Natural killer cell treated with Interleukin-12 subunit alpha and Interleukin-12 subunit beta and Interleukin-15 and Interleukin-18, amount 100 ng/mL, for 72 hours (primary cell): Measurements from ENCODE around the gene NEUROG1. TPM values are rescaled to one million over a fixed set of nuclear protein-coding genes. Genes with fewer than 3 reads are reported as not detected.

ENCODE experiments used
- ATAC-seq, 2 donors: fragments of 150-1000 bp; cut with Tn5 transposase in 1 of 2; sonication (Bioruptor Pico), chemical (Tn5 transposase) in 1 of 2; 2 replicates each; pipeline ENCODE4 v1.10.0; 2021
- DNase-seq: peaks from one replicate; pipeline ENCODE4 v3.0.0; 2022; ENCODE audit warnings: low spot score
- H3K27ac Mint-ChIP-seq, 2 donors: 1 replicate in 1 of 2; 2 replicates in 1 of 2; pipeline ENCODE4 v1.8.0; 2022; ENCODE audit warnings: mixed read lengths in 2 of 2, mild to moderate bottlenecking in 1 of 2, moderate library complexity in 1 of 2
- H3K27me3 Mint-ChIP-seq, 2 donors: 1 replicate in 1 of 2; 2 replicates in 1 of 2; pipeline ENCODE4 v1.8.0; 2022; ENCODE audit warnings: mixed read lengths in 2 of 2
- H3K36me3 Mint-ChIP-seq: one replicate; pipeline ENCODE4 v1.8.0; 2022; ENCODE audit warnings: mixed read lengths
- H3K4me1 Mint-ChIP-seq, 2 donors: 1 replicate in 1 of 2; 2 replicates in 1 of 2; pipeline ENCODE4 v1.8.0; 2022; ENCODE audit warnings: low read depth in 2 of 2, mixed read lengths in 2 of 2, mild to moderate bottlenecking in 1 of 2
- H3K4me3 Mint-ChIP-seq: one replicate; pipeline ENCODE4 v1.8.0; 2022; ENCODE audit warnings: mixed read lengths
- H3K9me3 Mint-ChIP-seq: 2 replicates; pipeline ENCODE4 v1.8.0; 2022; ENCODE audit warnings: mixed read lengths
- total RNA-seq, 2 donors: library from RNA; stranded (reverse); gene quantifications; one replicate each; pipeline ENCODE4 v1.2.3, GENCODE V29; 2022

NEUROG1 gene
- total RNA-seq, 2 donors from 2014 or later = not detected

DNA sequence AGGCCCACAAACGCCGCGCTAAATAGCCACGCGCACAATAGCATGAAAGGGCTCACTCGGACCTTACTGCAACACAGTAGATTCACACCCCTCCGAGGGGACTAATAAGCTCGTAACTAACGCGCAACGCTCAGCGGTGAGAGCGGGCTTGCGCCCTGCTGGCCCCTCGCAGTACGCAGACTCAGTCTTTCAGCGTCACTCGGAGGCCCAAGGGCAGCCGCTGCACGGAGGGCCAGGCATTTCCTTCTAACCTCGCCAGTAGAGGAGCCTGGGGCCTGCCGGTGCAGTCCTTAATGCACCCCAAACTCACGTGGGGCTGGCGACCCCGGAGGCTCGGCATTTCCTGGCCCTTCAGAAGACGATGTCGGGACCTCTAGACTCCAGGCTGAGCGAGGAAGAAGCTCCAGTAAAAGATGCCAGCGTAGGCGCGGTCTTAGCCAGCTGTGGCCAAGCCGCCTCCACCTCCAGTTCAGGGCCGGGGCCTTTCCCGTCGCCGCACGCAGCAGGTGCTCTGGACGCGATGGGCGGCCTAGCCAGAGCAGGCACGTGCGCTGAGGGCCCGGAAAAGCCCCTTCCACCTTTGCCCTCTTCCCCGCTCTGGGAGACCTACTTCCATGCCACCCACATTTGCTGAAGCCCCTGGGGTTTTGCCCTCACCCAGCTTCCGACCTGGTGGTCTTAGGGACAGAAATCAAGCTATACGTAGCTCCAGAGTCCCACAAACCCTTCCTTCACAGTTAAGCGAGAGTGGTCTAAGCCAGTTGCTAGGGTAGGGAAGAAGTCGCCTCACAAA lies 45.3 kb downstream of the NEUROG1 start:
- ATAC-seq (no peak), DNase-seq (no peak)
- no peaks in the 10 kb centered on the region for H3K9me3 Mint-ChIP-seq
- no peaks in the 10 kb centered on the region for H3K36me3 Mint-ChIP-seq
- no peak overlapping the region for H3K4me3 Mint-ChIP-seq
- H3K27me3 Mint-ChIP-seq = peaks cover 37 to 62% of the 10 kb centered on the region in 2 donors
- H3K4me1 Mint-ChIP-seq = peaks cover 2 to 6% of the 10 kb centered on the region in 2 donors
- no peak overlapping the region for H3K27ac Mint-ChIP-seq

DNA sequence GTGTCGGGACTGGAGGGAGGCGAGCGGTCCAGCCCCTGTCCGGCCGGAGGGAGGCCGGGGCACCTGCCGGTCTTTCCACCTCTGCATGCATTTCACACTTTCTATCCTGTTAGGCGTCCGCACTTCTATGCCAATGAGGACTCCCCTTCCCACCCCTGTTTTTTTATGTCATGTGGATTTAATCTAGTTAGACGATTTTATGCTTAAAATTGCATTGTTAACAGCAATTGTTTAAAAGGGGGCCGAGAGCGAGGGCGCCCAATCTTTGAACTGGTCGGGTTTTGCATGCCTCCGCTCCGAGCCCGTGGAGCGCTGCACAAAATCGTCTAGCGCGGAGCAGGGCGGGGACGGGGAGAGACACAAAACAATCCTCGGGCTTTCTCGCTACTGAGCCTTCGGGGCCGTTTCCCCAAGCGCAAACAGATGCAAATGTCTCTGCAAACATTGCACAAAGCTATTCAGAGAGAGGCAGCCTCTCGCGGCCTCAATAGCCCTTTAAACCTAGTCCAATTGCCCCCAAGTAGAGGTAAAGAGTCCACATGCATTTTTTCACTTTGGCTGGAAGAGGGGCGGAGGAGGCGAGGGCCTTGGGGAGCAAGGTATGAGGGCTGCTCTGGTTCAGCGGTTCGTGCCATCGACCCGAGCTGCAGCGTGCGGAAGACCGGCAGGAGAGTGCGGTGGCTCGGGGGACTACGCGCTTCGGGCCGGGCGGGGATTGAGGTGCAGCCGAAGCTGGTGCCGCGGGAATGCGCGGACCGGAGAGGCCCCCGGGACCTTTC lies 46.1 kb downstream of the NEUROG1 start:
- H3K27ac Mint-ChIP-seq = no peak overlapping the region
- no peak for DNase-seq
- peaks cover 2 to 6% of the 10 kb centered on the region in 2 donors for H3K4me1 Mint-ChIP-seq
- ATAC-seq = no peak
- H3K4me3 Mint-ChIP-seq = no peak overlapping the region
- no peaks in the 10 kb centered on the region for H3K9me3 Mint-ChIP-seq
- peaks cover 34 to 55% of the 10 kb centered on the region in 2 donors for H3K27me3 Mint-ChIP-seq
- H3K36me3 Mint-ChIP-seq = no peaks in the 10 kb centered on the region

DNA sequence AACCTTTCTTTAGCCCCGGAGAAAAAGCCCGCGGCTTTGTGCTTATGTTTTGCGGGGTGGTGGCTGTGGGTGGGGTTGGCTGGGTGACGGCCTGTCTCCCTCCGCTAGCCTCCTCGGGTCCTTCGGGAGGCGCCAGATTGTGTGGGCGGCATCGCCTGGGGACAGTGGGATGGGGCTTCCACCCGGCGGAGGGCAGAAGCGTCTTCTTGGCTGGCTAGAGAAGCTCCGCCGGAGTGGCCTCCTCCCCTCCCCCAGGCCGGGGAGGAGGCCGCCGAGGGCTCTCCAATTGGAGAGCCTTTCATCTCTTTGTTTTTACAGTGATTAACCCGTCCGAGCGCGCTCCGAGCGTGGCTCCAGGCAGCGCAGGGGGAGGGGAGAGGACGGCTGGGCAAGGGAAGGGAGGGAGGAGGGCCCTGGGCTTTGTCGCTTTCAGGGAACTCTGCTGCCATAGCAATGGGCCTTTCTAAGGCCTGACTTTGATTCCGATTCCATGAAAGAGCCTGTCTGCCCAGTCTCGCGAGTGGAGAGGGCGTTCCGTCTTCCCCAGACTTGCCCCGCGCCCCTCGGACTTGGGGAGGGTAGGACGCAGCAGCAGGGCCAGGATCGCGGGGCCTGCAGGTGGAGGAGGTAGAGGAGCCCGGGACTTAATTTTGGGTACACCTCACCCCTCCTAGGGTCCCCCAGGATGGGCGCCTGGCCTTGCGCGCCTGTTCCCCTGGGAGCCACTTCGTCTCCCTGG lies 46.9 kb downstream of the NEUROG1 start:
- Mint-ChIP-seq H3K9me3 (no peaks in the 10 kb centered on the region), H3K27me3 (peaks cover 30 to 47% of the 10 kb centered on the region in 2 donors), H3K36me3 (no peaks in the 10 kb centered on the region), H3K27ac (no peak overlapping the region), H3K4me3 (no peak overlapping the region), H3K4me1 (peaks cover 2 to 6% of the 10 kb centered on the region in 2 donors)
- no peak for ATAC-seq
- no peak for DNase-seq

DNA sequence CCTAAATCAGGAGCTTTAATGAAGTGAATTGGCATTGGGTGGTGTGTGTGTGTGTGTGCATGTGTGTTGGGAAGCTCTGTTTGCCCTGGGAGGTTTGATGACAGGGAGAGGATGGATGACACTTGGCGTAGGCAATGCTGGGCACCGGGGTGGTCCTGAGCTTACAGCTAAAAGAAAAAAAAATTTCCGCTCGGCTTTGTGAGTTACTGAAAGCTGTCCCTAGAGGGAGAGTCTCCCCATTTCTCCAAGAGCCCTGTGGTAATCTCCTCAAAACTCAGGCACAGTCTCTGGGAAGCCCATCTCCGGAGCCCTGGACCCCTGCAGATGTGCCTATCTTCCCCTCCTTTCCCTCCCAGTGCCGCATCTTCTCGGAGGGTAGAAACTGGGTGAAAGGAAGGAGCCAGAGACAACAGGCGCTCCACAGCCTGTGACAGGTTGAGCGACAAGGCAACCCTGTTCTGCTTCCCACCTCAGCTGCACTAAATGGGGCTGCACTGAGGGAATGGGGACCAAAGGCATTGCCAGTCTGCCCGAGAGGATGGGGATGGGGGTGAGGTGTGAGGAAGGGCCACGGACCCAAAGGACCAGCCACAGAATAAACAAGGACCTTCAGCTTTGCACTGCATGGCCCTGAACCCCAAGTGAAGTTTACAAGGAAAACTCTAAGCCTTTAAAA lies 47.8 kb downstream of the NEUROG1 start:
- Mint-ChIP-seq H3K4me1 (peaks cover 2 to 6% of the 10 kb centered on the region in 2 donors), H3K27ac (no peak overlapping the region), H3K36me3 (no peaks in the 10 kb centered on the region), H3K9me3 (no peaks in the 10 kb centered on the region), H3K27me3 (peaks cover 30 to 38% of the 10 kb centered on the region in 2 donors), H3K4me3 (no peak overlapping the region)
- no peak for DNase-seq
- no peak for ATAC-seq

DNA sequence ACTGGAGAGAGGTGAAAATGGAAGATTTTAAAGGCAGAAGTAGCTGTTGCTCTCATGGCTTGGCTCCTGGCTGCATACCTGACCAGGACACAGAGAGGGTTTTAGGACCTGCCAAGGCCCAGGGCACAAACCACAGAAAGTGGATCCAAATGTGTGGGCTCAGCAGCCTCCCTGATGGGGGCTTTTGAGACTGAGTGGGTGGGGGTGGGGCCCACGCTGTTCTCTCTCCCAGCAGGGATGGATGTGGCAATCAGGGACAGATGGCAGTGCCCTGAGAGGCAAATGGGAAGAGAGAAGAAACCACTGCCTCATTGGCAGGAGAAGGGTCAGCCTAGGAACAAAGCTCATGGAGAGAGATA lies 48.7 kb downstream of the NEUROG1 start:
- H3K27ac Mint-ChIP-seq = no peak overlapping the region
- DNase-seq (no peak), ATAC-seq (no peak)
- no peaks in the 10 kb centered on the region for H3K9me3 Mint-ChIP-seq
- H3K4me1 Mint-ChIP-seq = peaks cover 2 to 6% of the 10 kb centered on the region in 2 donors
- H3K4me3 Mint-ChIP-seq = no peak overlapping the region
- H3K36me3 Mint-ChIP-seq = no peaks in the 10 kb centered on the region
- peaks cover 30 to 36% of the 10 kb centered on the region in 2 donors for H3K27me3 Mint-ChIP-seq

DNA sequence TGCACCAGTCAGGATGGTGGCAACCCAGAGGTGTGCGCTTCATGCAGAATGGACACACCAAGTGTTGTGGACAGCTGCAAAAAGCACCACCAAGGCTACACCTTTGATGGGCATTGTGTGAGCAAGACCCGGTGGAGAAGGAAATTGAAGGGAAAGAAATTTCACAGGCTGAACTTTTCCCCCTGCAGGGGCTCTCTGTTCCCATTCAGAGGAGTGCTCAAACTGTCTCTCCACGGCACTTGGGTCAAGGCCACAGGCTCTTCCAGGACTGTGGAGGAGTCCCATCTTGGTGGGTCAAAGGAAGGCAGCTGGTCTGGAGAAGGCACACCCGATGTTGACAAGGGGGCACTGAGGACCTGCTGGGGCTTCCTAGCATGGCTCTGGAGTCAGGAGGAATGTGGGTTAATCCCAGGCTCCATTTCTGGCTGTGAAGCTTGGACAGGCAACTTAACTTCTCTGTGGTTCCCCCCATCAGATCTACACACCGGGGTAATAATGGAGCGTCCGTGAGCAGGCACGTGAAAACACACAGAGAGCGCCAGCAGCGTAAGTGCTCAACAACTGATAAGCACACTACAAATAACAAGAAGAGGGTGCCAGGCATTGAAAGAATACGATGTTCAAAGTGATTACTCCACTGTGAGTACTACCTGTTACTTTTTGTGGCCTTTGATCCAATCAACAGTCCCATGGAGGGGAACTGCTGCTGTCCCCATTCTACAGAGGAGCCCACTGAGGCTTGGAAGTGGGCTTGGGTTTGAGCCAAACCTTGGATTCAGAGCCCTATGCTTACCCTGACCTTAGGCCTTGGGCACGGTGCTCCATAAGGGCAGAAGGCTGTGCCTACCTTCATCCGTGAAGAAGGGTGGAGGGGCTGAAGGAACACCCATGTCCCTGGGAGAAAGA lies 49.4 kb downstream of the NEUROG1 start:
- Mint-ChIP-seq H3K4me1 (peaks cover 2 to 6% of the 10 kb centered on the region in 2 donors), H3K9me3 (no peaks in the 10 kb centered on the region), H3K27me3 (peaks cover 30 to 36% of the 10 kb centered on the region in 2 donors), H3K4me3 (no peak overlapping the region), H3K36me3 (no peaks in the 10 kb centered on the region), H3K27ac (no peak overlapping the region)
- no peak for ATAC-seq
- no peak for DNase-seq

DNA sequence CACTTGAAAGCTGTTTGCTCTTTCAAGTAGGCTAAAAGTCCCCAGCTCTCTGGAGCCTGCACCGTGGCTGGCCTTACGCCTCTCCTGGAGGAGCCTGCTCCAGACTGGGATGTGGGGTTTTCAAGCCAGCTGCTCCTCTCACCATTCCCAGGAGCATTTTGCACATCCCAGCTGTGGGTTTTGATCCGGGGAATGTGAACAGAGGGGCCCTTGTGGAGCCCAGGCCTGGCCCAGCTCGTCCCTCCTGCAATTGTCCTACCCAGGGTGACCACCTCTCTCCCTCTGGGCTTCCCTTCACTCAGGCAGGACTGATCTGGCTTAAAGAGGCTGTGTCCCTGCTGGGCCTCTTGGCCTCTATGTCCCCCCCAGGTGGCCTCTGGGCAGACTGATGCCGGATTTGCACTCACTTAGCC lies 51.1 kb downstream of the NEUROG1 start:
- Mint-ChIP-seq H3K36me3 (no peaks in the 10 kb centered on the region), H3K4me3 (no peak overlapping the region), H3K9me3 (no peaks in the 10 kb centered on the region), H3K4me1 (peaks cover 0 to 2% of the 10 kb centered on the region in 2 donors), H3K27ac (no peak overlapping the region), H3K27me3 (peaks cover 22 to 39% of the 10 kb centered on the region in 2 donors)
- DNase-seq (no peak), ATAC-seq (no peak)

Other genes with a start within 250 kb of the NEUROG1 start
- gene MACROH2A1, start 136.7 kb downstream of the NEUROG1 start, total RNA-seq = 100 to 1,000 TPM; 163 to 252 TPM
- gene DCANP1, start 88.6 kb downstream of the NEUROG1 start, total RNA-seq = not detected
- gene TIFAB, start 83.6 kb downstream of the NEUROG1 start, total RNA-seq = not detected
- not detected for gene CXCL14, start 43.0 kb upstream of the NEUROG1 start, total RNA-seq